Activated T-helper 9 cell treated with anti-CD3 and anti-CD28 coated beads, Interleukin-2, amount 50 U/mL, for 16 hours (primary cell): ENCODE measurements around the gene PSAP.
A peak's percentile ranks its signal among the peaks of the same experiment; 100 is the strongest.
"Not testable (repeated sequence)": the region's sequence is repeated elsewhere in the genome, so short reads cannot be mapped to it uniquely, and the experiment has no call there.

ENCODE experiments used
- DNase-seq: peaks from one replicate; pipeline ENCODE4 v3.0.0-alpha.2; 2020; ENCODE audit warnings: low read depth

The PSAP gene

DNA sequence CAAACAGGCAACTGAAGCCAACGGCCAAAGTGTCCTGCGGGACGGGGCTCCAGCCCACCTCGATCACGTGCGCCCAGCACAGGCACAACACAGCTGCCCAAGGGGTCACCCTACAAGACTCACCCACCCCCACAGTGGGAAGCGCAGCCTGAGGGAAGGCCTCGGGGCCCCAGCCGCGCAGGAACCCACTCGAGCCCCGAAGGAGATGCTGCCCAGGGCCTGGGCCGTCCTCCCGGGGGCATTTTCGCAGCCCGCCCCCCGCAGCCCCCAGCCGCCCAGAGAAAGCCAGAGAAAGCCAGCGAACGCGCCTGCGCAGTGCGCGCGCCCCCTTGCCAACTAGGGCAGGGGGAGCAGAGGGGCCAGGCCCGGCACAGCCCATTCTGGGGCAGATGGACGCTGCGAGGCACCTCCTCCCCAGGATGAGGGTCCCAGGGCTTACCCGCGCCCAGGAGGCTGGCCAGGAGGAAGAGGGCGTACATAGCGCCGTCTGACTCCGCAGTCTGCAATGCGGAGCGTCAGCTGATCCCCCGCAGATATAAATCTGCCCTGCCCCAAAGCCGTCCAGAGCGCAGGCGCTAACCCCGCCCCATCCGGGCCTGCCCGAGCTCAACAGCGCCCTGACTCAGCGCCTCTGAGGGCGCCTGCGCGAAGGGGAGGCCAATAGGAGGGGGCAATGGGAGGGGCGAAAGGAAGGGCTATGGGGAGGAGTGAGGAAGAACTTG lies at the start of gene PSAP:
TSS of gene PSAP (minus strand) at position 509 of the 722 bp plus-strand sequence. CDS start at position 479, 30 bp downstream.
- DNase-seq: peak; percentile 98

DNA sequence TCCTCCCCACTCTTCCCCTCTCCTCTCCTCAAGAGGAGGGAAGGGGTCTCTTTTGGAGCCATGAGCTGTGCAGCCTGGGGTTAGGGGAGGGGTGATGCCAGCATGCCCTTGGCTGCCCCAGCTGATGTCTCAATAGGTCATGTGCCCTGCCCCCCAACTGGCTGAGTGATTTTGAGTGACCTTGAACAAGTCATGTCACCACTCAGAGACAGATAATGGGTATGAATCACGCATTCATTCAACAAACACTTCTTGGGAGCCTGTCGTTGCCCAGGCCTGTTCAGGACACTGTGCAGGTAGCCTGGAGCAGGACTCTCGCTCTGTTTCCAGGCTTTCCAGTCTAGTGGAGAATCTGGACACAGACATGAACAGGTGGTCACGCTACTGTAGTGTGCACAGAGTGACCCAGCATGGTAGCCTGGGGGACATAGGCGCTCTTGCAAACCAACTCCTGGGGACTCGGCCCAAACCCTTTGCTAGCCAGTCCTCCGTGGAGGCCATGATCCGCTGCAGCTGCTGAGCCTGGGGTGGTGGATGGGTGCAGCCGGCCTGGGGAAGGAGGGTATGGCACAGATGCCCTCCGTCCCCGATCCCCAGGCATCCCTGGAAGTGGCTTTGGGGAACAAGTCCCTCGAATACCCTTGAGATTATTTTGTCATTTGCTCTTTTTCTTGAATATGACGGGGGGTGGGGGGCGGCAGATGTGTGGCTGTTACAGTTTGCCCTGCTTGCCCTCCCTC lies 49.6 kb upstream of the PSAP start:
- no peak for DNase-seq

DNA sequence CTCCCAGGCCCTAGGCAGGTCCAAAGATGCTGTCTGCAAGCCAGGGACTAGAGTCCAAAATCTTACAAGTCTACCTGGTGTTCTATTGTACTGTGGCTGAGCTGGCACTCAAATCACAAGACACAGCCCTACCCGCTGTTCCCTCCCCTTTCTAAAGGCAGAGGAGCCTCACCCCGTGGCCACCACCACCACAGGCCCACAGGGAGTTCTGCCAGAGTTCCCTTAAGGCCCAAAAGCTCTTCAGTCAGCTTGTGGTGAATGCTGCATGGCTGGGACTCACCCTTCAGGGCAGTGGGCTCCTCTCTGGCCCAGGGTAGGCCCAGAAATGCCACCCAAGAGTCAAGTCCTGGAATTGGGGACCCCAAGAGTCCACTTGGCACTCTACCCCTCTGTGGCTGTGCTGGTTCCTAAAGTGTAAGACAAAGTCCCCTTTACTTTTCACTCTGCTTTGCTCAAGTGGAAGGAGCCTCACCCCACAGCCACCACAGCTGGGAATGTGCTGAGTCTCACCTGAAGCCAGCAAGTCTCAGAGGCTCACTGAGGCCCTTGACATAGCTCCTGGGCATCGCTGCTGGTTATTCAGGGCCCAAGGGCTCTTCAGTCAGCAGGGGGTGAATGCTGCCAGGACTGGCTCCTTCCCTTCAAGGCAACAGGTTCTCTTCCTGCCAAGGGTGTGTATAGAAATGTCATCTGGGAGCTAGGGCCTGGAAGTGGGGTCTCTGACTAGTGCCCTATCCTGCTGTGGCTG lies 48.8 kb upstream of the PSAP start:
- no peak for DNase-seq

DNA sequence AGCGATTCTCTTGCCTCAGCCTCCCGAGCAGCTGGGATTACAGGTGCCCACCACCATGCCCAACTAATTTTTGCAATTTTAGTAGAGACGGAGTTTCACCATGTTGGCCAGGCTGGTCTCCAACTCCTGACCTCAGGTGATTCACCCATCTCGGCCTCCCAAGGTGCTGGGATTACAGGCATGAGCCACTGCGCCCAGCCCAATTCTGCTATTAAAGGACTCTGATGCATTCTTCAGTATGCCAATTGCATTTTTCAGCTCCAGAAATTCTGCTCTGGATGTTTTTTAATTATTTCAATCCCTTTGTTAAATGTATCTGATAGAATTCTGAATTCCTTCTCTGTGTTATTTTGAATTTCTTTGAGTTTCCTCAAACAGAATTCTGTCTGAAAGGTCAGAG lies 47.3 kb upstream of the PSAP start:
- DNase-seq: not testable (repeated sequence)

DNA sequence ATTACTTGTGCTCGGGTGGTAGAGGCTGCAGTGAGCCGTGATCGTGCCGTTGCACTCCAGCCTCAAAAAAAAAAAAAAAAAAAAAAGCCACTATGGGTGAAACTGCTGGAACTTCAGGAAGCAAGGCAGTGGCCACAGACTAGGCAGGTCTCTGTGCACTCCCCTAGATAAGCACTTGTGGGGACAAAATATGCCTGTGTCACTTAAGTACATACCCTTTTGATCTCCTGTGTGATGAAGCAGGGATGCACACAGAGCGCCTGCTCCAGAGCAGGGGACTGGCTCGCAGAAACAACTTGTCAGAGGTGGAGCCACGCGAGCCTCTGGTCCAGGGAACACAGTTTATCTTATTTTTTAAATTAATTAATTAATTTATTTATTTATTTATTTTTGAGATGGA lies 42.9 kb upstream of the PSAP start:
- no peak for DNase-seq

DNA sequence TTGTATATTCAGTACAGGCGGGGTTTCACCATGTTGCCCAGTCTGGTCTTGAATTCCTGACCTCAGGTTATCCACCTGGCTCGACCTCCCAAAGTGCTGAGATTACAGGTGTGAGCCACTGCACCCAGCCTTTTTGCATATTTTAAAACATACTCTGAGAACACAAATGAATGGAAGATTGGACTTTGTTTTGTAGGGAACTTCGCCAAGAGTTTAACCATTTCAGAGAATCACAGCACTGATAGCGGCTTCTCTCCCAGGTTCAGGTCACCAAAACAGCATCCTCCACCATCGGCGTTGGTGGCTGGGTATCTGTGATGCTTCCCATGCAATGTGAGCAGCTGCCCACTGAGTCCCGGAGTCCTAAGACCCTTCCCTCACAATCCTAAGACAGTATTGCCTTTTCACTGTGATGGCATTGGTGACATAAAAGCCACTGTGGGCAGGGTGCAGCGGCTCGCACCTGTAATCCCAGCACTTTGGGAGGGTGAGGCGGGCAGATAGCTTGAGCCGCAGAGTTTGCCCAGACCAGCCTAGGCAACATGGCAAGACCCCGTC lies 42.3 kb upstream of the PSAP start:
- DNase-seq: no peak

DNA sequence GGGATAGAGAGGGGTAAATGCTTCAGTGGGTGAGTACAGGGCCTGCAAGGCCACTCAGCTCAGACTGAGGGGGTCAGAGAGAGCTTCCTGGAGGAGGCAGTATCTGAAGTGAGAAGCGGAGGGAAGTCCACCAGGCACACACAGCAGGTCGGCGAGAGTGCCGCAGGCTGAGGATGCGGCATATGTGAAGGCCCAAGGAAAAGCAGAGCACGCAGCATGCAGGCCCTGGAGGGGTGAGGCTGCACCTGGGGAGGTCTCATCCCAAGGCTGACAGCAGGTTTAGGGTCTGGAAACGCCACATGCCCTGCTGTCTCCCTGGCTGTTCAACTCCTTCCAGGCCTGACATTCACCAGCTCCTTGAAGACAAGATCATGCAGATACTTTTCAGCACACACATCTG lies 40.4 kb upstream of the PSAP start:
- DNase-seq: no peak

DNA sequence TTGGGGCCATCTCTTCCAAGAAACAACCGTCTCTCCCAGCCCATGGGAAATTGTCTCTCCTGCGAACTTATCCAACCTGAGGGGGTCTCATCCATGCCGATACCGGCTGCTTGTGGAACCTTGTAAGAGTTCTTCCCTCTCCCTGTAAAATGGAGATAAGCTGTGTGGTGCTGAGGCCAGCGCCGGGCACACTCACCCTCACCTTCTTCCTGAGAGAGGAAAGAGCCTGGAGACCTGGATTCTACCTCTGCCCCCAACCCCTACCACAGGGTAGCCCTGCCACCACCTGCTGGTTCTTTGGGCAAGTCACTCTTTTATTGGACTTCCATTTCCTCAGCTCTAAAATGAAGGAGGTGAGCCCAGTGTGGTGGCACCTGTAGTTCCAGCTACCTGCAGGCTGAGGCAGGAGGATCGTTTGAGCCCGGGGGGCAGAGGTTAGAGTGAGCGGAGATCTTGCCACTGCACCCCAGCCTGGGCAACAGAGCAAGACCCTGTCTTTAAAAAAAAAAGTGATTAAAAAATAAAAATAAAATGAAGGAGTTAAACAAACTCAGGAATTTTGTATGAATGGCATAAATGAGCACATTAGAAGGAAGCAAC lies 38.4 kb upstream of the PSAP start:
- DNase-seq: no peak

DNA sequence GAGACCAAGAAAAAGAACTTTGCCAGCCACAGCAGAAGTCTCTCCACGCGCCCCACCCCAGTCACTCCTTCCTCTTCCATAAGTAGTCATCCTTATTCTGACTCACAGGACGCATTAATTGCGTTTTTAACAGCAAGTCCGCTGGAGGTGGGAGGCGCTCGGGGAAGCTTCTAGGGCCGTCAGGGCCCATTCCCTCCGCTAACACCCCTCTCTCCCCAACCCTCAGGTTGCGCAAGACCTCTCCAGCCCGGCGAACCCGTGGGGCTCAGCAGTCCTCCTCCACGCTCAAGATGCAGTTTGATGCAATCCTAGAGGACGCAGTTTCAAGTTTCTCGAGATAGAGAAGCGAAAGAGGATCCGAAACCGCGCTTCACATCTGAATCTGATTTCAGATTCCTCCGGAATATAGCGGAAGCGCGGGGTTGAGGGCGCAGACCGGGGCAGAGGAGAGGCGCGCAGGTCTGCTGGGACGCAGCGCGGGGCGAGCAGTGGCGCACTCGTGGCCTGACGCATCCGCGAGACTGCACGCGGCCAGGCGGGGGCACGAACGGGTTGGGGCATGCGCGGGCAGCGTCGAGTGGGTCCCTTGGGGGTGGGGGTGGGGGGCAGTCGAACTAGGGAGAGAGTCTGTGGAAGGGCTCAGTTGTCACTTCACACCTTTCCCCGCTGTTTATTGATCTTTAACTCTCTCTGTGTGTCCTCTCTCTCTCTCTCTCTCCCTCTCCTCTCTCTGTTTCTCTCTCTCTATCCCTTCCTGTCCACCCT lies 37.8 kb upstream of the PSAP start:
- DNase-seq: peak; percentile 19

DNA sequence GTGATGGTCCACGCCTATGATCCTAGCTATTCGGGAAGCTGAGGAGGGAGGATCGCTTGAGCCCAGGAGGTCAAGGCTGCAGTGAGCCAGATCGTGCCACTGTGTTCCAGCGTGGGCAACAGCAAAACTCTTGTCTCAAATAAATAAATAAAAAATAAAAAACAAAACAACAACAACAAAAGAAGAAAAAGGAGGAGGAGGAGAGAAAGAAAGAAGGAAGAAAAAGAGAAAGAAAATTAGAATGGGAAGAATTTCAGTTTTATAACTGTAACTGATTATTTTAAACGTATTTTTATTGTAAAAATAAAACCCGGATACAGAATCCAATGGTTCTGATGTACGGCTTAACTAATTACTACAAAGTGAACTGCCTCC lies 37.2 kb upstream of the PSAP start:
- DNase-seq: no peak

DNA sequence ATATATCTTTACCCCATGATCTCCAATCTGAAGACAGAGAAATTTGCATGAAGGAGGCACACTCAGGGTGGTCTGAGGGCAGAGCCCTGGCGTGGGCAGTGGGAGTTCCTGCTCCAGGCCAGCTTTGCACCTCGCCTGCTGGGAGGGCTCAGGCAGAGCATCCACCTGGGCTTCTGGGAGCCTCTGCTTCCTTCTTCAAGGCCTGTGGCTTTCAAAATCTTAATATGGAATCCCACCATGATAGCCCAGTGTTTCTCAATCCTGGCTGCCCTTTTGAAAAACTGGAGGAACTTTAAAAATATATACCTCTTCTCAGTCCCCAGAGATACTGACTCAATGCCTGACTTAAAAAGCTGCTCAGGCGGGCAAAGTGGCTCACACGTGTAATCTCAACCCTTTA lies 36.7 kb upstream of the PSAP start:
- no peak for DNase-seq

DNA sequence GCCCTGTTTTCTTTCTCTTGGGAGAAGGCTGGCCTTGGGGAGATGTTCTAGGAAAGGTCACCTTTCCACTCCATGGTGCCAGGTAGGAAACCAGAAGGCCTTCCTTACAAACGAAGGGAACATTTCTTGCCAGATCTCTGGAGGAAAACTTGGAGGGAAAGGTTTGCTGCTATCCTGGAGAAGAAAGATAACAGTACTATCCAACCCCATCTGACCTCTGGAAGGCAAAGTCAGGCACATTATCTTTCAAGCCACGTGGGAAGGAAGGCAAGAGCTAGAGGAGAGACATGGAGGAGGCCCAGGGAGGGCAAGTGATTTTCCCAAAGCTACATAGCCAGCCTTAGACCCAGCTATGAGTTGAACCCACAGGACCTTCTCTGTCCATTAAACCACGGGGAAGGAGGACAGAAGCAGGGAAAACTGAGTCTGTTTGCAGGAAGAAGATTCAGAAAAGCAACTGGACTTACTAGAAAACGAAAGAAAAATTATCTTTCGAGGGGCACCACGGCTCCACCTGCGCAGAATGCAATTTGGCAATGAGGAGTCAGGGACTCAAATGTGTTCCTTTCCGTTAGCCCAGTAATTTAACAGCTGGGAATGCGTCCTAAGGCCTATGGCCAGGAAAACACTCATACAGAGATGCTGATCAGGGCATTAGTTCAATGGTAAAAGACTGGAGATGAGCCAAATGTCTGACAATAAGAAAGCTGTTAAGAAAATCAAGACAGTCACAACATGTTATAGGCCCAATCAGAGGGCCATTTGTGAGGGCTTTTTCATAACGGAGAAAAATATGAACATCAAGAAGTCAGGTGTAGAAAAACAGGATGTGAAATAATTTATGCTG lies 32.0 kb upstream of the PSAP start:
- no peak for DNase-seq

DNA sequence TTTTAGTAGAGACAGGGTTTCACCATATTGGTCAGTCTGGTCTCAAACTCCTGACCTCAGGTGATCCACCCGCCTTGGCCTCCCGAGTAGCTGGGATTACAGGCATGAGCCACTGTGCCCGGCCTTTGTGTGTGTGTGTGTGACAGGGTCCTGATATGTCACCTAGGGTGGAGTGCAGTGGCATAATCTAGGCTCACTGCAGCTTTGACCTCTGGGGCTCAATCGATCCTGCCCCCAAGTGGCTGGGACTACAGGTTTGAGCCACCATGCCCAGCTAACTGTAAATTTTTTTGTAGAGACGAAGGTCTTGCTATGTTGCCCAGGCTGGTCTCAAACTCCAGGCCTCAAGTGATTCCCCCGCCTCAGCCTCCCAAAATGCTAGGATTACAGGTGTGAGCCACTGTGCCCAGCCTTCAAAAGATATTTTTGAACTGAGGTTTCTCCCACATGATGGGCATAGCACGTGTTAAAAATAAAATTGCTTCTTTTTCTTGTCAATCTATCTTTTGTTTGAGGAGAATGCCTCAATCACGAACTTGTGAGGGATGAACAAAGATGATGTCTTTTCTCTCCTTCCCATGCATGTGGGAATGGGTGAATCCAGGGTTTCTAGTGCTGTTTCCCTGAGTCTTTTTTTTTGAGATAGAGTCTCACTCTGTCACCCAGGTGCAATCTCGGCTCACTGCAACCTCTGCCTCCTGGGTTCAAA lies 30.8 kb upstream of the PSAP start:
- no peak for DNase-seq

DNA sequence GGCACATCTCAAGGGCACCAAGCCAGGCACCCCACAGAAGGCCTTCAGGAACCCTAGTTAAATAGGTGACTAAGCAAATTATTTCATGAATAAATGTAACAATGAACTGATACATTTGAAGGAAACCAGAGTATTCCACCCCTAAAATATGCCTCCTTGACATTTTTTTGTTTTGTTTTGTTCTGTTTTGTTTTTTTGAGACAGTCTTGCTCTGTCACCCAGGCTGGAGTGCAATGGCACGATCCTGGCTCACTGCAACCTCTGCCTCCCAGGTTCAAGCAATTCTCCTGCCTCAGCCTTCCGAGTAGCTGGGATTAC lies 30.2 kb upstream of the PSAP start:
- not testable (repeated sequence) for DNase-seq

DNA sequence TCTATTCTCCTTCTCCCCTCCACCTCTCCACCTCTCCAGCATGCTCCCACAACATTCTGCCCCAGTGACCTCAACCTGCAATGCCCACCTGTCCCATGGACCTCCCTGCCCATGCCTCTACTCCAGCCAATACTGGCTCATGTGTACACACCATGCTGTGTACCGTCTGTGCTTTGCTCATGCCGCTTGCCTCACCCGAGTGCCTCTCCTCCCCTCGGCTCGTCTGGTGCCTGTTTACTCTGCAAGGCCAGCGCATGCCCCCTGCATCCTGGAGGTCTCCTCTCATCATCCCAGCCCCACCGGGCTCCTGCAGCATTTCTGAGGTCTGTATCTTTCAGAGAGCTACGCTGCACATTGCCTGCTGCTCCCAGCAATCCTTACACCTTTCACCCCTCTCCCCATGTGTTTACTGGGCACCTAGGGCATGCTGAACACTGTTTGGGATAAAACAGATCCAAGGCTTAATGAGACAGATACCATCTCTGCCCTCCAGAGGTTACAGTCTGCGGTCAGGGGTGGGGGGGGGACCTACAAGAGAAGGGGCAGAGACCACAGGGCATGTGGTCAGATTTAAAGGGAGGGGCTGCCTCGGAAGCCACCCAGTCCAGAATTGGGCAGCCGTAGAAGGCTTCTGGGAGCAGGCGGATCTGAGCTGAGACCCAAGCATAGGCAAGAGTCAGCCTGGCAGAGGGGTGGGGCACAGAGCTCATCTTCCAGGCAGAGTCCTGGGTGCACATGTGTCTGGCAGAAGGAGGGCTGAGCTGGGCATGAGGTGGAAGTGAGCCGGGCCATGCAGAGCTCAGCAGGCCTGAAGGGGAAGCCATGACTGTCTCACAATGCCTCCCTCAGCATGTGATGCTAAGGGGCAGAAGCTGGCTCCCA lies 29.6 kb upstream of the PSAP start:
- DNase-seq: no peak

DNA sequence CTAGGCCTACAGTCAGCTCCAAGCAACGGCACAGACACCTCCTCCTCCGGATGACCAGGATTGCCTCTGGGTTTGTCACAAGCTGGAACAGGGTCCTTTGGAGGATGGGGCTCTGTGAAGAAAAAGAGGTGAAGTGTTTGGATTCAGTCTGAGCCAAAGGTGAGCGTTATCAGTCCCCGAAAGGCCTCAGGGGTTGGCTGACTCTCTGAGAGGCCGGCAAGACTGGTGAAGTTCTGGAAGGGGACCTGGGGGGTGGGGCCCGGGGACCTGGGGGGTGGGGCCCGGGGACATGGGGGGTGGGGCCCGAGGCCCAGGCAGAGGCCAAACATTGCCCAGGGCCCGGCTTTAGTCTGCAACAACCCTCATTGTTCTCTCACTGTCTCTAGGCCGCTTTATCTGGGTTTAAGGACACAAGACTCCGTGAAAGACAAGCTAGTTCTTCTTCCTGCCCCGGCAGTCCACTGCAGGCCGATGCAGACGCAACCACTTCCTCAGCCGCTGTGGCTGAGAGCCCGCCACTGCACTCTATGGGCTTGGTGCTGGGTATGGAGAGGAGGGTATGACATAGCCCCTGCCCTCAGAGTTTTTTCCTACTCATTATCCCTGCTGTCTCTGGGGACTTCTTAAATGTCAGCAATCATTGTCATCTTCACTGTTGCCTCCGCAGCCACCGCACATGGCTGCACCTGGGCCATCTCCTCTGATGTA lies 27.4 kb upstream of the PSAP start:
- no peak for DNase-seq

DNA sequence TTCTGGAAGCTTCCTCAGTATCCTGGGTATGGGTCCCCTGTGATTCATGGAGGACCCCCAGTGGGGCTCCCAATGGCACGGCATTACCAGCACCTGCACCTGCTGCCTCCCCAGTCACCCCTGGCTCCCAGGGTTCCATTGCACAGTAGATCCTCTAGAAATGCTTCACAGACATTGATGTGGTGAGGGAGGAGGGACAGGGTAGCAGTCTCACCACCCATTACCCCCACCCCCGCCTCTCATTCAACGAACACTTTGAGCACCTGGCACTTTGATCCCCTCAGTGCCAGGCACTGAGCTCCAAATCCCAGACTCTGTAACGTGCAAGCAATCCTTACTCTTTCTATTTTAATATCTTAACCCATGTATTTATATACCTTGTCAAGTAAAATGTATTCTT lies 26.8 kb upstream of the PSAP start:
- no peak for DNase-seq

DNA sequence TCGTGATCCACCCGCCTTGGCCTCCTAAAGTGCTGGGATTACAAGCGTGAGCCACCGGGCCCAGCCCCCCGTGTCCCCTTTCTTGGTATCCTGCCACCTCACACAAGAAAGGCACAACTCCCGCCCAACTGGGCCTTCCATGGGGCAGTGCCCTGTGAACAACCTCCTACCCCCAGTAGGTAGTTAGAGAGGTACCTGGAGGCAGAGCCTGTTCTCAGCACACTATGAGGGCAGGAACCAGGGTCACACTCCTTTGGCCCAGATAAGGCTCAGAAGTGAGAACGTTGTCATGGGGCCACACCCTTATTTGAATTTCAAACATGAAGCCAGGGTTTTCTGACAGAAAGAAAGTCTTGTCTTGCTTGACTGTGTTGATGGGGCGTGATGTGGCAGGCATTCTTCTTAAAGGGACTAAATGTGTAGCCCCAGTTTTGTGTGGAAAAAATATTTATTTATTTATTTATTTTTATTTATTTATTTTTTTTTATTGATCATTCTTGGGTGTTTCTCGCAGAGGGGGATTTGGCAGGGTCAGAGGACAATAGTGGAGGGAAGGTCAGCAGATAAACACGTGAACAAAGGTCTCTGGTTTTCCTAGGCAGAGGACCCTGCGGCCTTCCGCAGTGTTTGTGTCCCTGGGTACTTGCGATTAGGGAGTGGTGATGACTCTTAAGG lies 23.8 kb upstream of the PSAP start:
- DNase-seq: not testable (repeated sequence)
